ENCODE data around the gene ESCO1.
A peak's percentile ranks its signal among the peaks of the same experiment; 100 is the strongest.
"Not testable (repeated sequence)": the region's sequence is repeated elsewhere in the genome, so short reads cannot be mapped to it uniquely, and the experiment has no call there.

Gene ESCO1

DNA sequence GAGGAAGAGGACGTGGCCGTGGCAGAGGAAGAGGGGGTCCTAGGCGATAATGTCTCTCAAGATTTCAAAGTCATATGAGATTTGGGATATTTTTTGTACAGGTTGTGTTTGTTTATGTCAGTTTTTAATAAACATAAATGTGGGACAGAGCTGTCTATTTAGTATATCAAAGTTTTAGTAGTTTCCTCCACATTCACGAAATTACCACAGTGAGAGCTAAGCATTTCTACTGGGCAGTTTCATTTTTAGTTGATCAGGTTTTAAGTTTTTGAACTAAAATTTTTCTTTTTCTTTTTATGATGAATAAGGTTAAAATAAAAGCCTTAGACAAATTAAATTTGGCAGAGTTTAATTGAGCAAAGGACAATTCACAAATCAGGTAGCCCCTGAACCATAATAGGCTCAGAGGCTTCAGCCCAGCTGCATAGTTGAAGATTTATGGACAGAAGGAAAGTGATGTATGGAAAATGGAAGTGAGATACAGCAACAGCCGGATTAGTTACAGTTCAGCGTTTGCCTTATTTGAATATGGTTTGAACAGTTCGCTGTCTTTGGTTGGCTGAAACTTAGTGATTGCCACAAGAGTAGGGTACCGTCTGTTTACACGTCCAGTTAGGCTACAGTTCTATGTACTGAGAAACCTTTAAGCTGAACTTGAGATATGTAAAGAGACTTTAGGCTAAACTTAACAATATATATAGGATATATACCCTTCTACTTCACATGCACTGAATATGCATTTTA lies 28.8 kb upstream of the ESCO1 start:
- no peak overlapping the region for H3K4me3 ChIP-seq (ENCODE audit: low read depth, low read length)
- TF ChIP-seq, protein P1, sequence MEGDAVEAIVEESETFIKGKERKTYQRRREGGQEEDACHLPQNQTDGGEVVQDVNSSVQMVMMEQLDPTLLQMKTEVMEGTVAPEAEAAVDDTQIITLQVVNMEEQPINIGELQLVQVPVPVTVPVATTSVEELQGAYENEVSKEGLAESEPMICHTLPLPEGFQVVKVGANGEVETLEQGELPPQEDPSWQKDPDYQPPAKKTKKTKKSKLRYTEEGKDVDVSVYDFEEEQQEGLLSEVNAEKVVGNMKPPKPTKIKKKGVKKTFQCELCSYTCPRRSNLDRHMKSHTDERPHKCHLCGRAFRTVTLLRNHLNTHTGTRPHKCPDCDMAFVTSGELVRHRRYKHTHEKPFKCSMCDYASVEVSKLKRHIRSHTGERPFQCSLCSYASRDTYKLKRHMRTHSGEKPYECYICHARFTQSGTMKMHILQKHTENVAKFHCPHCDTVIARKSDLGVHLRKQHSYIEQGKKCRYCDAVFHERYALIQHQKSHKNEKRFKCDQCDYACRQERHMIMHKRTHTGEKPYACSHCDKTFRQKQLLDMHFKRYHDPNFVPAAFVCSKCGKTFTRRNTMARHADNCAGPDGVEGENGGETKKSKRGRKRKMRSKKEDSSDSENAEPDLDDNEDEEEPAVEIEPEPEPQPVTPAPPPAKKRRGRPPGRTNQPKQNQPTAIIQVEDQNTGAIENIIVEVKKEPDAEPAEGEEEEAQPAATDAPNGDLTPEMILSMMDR (conservative IDR thresholded peaks at IDR 0.05; ENCODE audit: low read depth, low read length) = no peak
- DNase-seq (ENCODE audit: low read depth) = no peak

DNA sequence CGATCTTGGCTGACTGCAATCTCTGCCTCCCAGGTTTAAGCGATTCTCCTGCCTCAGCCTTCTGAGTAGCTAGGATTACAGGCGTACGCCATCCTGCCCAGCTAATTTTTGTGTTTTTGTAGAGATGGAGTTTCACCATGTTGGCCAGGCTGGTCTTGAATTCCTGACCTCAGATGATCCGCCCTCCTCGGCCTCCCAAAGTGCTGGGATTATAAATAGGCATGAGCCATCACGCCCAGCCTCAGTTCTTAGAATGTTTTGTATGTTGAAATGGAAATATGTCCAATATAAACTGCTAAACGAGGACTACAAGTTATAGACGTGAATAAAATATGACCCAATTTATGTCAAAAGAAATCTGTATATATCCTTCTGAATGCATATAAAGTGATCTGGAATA lies 21.1 kb upstream of the ESCO1 start:
- not testable (repeated sequence) for DNase-seq (ENCODE audit: low read depth)

DNA sequence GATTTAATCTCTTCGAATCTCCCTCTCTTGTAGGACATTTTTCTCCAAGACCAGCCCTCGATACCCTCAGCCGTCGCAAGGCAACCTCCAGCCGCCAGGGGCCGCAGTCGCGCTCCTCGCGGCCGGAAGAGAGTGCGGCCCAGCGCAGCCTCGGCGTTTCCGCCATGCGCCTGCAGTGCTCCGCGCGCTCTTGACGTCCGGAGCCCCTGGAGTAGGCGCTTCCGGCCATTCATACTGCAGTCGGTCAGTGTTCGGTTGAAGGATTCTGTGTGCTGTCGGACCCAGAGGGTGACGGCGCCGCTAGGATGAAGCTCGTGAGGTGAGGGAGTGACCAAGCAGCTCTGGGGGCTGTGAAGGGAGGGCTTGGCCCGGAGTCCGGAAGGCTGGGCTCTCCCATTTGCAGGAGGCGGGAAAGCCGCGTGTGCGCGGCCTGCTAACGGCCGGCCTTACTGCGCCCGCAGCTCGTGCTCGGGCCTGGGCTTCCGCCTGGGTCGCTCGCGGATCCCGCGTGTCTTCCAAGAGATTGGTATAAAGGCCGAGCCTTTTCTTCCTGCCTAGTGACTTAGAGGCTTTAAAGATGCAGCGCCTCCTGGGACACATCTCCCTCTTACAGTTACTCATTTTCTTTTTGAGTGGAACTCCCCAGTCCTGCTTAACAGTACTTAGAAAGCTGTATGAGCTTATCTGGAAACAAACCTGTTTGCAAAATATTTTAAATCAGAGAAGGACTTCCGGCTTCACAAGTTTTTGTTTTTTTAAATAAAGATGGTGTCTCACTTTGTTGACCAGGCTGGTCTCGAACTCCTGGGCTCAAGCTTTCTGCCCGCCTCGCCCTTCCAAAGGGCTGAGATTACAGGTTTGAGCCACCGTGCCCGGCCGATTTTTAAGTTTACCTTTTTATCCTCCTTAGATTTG lies 11.9 kb upstream of the ESCO1 start, which contains the start of gene SNRPD1:
Gene SNRPD1 (plus strand): TSS at position 190 of the 915 bp plus-strand sequence. CDS start 116 bp downstream, at position 306.
- TF ChIP-seq, protein P1 (conservative IDR thresholded peaks at IDR 0.05; ENCODE audit: low read depth, low read length) = peak; percentile 87
- DNase-seq (ENCODE audit: low read depth) = peak; percentile 95
- peak within 1 kb of the TSS; percentile 93 for H3K4me3 ChIP-seq (ENCODE audit: low read depth, low read length)

More for the DNA sequence above, 21.1 kb upstream of the ESCO1 start:
- not testable (repeated sequence) for H3K4me3 ChIP-seq (ENCODE audit: low read depth, low read length)

DNA sequence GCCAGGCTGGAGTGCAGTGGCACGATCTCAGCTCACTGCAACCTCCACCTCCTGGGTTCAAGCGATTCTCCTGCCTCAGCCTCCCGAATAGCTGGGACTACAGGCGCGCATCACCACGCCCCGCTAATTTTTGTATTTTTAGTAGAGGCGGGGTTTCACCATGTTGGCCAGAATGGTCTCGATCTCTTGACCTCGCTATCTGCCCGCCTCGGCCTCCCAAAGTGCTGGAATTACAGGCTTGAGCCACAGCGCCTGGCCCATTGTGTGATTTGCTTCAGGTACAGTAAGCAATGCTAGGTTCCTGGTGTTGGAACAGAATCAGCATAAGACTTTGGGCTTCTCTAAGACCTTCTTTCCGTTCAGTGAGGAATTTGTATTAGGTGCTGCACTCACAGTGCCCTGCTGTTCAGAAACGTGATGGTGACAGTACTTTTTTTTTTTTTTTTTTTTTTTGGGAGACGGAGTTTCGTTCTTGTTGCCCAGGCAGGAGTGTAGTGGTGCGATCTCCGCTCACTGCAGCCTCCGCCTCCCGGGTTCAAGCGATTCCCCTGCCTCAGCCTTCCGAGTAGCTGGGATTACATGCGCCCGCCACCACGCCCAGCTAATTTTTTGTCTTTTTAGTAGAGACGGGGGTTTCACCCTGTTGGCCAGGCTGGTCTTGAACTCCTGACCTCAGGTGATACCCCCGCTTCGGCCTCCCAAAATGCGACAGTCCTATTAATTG lies 11.1 kb upstream of the ESCO1 start:
- H3K4me3 ChIP-seq (ENCODE audit: low read depth, low read length) = peak overlapping the region; percentile 93
- DNase-seq (ENCODE audit: low read depth) = not testable (repeated sequence)

DNA sequence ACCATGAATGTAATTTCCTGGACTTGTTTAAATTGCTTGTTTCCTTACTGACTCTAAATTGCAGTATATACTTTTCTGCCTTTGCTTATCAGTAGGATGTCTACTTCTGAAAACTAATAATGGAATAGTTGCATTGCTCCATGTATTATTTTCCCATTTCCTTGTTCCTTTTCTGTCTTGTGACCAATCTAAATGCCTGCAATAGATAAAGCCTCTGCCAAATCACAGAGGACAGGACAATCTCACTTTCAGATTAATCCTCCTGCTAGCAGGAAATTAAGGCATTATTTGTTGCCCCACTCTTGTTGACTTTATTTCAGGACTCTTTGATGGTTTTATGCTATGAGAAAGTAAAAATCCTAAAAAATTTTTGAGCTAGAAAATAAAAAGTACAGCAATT lies 4.7 kb upstream of the ESCO1 start:
- no peak for DNase-seq (ENCODE audit: low read depth)
- H3K4me3 ChIP-seq (ENCODE audit: low read depth, low read length) = no peak overlapping the region
- TF ChIP-seq, protein P1 (conservative IDR thresholded peaks at IDR 0.05; ENCODE audit: low read depth, low read length) = no peak

DNA sequence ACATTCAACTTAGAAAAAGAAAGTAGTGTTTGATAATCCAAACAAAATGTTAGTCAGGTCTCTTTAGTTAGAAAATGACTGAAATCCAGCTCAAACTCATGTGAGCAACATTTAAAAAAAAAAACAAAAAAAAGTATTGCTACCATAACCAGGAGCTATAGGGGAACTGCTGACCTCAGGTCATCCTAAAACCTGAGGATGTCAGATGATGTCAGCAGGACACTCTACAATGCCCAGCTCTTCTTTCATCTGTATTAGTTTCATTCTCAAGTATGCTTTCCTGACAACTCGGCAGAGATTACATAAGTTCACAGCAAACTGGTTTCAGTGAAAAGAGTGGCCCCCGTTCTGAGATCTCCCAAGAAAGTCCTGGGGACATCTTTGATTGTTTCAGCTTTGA lies 4.2 kb upstream of the ESCO1 start:
- DNase-seq (ENCODE audit: low read depth) = peak; percentile 31
- TF ChIP-seq, protein P1 (conservative IDR thresholded peaks at IDR 0.05; ENCODE audit: low read depth, low read length) = no peak
- no peak overlapping the region for H3K4me3 ChIP-seq (ENCODE audit: low read depth, low read length)

DNA sequence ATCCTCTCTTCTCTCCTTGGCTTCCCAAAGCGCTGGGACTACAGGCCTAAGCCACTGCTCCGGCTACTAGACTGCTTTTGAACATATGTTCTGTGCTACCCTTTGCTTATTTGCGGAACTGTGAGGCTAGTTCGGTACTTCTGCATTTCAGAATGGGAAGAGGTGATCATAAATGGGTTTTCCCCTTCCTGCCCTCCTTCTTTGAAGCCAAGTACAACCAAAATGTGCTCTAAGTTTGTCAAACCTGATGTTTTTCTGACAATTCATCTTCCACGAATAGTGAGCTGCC lies 1.7 kb upstream of the ESCO1 start:
- H3K4me3 ChIP-seq (ENCODE audit: low read depth, low read length) = no peak overlapping the region
- no peak for DNase-seq (ENCODE audit: low read depth)
- TF ChIP-seq, protein P1 (conservative IDR thresholded peaks at IDR 0.05; ENCODE audit: low read depth, low read length) = no peak

All from choroid plexus epithelial cell (primary cell).